ENCODE measurements around the gene MRPL22. TPM values are rescaled to one million over a fixed set of nuclear protein-coding genes. Genes with fewer than 3 reads are reported as not detected.

The MRPL22 gene
- total and polyA plus RNA-seq, 2 of the 13 experiments (the other 11 are each of a cell fraction or from before 2014, with no cell fraction given): 66.8 to 84.8 TPM

- 2% methylated on average over 3 of the region's 3 CpGs for WGBS (ENCODE audit: low lambda C conversion rate)
These were observed 70.0 kb downstream of the MRPL22 start for GRCh38 chr5:155010881-155011280.

More at GRCh38 chr5:155010881-155011280, 70.0 kb downstream of the MRPL22 start:
- Histone ChIP-seq H3K4me1 (ENCODE audit: insufficient read depth, low read length) (peaks cover 33% of the 10 kb centered on the region), H2AFZ (ENCODE audit: low read length) (no peak overlapping the region), H3K27me3 (ENCODE audit: control insufficient read depth in 1 of 2, insufficient read depth in 2 of 2, low read length in 2 of 2) (no peaks in the 10 kb centered on the region; a peak in 2 of 5 replicates), H4K20me1 (ENCODE audit: insufficient read depth, low read length) (no peaks in the 10 kb centered on the region), H3K9me3 (ENCODE audit: low read length) (no peaks in the 10 kb centered on the region), H3K4me3 (replicated peaks in 1 of 3; ENCODE audit: insufficient read depth in 1 of 3, low read depth in 2 of 3, low read length in 3 of 3) (no peak overlapping the region), H3K79me2 (ENCODE audit: insufficient read depth, low read length) (no peaks in the 10 kb centered on the region), H3K36me3 (replicated peaks in 1 of 2; ENCODE audit: control insufficient read depth in 1 of 2, insufficient read depth in 2 of 2, low read length in 2 of 2) (no peaks in the 10 kb centered on the region), H3K27ac (ENCODE audit: extremely low read length, insufficient read depth, low read length) (no peak overlapping the region), H3K4me2 (ENCODE audit: low read depth, low read length) (no peak overlapping the region), H3K9ac (ENCODE audit: insufficient read depth, low read depth, low read length) (no peak overlapping the region)
- DNase-seq (ENCODE audit: low spot score) (no peak), FAIRE-seq (no peak), ATAC-seq (no peak)
- no peak for TF ChIP-seq KDM3A (CRISPR knock-in tag; IDR thresholded peaks at IDR 0.05; ENCODE audit: low read depth)
- TF ChIP-seq KLF13 (CRISPR knock-in tag; IDR thresholded peaks at IDR 0.05): no peak
- TF ChIP-seq ZNF432 (CRISPR knock-in tag; IDR thresholded peaks at IDR 0.05; ENCODE audit: borderline replicate concordance): no peak
- no peak for TF ChIP-seq ZNF672 (CRISPR knock-in tag; IDR thresholded peaks at IDR 0.05)
- TF ChIP-seq RBM39 (IDR thresholded peaks at IDR 0.05; ENCODE audit: low read depth, low read length, poor library complexity, severe bottlenecking): no peak
- TF ChIP-seq ZNF567 (CRISPR knock-in tag; IDR thresholded peaks at IDR 0.05; ENCODE audit: borderline replicate concordance): no peak
- TF ChIP-seq ZNF430 (CRISPR knock-in tag; IDR thresholded peaks at IDR 0.05): no peak
- no peak for TF ChIP-seq HNRNPLL (IDR thresholded peaks at IDR 0.05; ENCODE audit: low read depth, low read length, poor library complexity, severe bottlenecking)
- TF ChIP-seq ZNF431 (CRISPR knock-in tag; IDR thresholded peaks at IDR 0.05; ENCODE audit: borderline replicate concordance, low read depth): no peak
- TF ChIP-seq TEAD2 (CRISPR knock-in tag; IDR thresholded peaks at IDR 0.05): no peak
- no peak for TF ChIP-seq ZNF770 (CRISPR knock-in tag; IDR thresholded peaks at IDR 0.05)
- TF ChIP-seq ZNF572 (CRISPR knock-in tag; IDR thresholded peaks at IDR 0.05): no peak
- POLR2A ChIA-PET: no interaction called here
- in situ Hi-C loops (cut with HindIII; ENCODE audit: extremely low pct_ligation_motif_present, low pct_unique_long_range_greater_than_20kb): no loop called here
- BruUV-seq (replicated peaks): no TSS peak
- CTCF ChIA-PET (ENCODE audit: low intra/inter-chr PET ratio, low total read pairs): no interaction called here
- intact Hi-C loops (cut with micrococcal nuclease; ENCODE audit: unreplicated experiment): no loop called here
